Activated effector memory CD4-positive, alpha-beta T cell treated with anti-CD3 and anti-CD28 coated beads, Interleukin-2, amount 50 U/mL, for 16 hours (primary cell): Measurements from ENCODE around the gene TSSK6.
A peak's percentile ranks its signal among the peaks of the same experiment; 100 is the strongest.

Experiments used
- DNase-seq: peaks from one replicate; pipeline ENCODE4 v3.0.0-alpha.2; 2020

TSSK6 gene

DNA sequence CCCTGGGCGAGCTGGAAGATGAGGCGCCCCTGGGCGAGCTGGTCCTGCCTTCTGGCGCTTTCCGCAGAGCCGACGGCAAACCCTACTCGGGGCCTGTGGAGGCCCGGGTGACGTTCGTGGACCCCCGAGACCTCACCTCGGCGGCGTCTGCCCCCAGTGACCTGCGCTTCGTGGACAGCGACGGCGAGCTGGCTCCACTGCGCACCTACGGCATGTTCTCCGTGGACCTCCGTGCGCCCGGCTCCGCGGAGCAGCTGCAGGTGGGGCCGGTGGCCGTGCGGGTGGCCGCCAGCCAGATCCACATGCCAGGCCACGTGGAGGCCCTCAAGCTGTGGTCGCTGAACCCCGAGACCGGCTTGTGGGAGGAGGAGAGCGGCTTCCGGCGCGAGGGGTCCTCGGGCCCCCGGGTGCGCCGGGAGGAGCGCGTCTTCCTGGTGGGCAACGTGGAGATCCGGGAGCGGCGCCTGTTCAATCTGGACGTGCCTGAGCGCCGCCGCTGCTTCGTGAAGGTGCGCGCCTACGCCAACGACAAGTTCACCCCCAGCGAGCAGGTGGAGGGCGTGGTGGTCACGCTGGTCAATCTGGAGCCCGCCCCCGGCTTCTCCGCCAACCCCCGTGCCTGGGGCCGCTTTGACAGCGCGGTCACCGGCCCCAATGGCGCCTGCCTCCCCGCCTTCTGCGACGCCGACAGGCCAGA is 29.1 kb upstream of the TSSK6 start:
- no peak for DNase-seq

DNA sequence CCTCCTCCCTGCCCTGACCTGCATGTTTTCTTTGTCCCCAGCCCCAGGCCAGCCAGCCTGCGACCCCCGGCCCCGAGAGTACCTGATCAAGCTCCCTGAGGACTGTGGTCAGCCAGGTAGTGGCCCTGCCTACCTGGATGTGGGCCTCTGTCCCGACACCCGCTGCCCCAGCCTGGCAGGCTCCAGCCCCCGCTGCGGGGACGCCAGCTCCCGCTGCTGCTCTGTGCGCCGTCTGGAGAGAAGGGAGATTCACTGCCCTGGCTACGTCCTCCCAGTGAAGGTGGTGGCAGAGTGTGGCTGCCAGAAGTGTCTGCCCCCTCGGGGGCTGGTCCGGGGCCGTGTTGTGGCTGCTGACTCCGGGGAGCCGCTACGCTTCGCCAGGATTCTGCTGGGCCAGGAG is 28.3 kb upstream of the TSSK6 start:
- DNase-seq = no peak

DNA sequence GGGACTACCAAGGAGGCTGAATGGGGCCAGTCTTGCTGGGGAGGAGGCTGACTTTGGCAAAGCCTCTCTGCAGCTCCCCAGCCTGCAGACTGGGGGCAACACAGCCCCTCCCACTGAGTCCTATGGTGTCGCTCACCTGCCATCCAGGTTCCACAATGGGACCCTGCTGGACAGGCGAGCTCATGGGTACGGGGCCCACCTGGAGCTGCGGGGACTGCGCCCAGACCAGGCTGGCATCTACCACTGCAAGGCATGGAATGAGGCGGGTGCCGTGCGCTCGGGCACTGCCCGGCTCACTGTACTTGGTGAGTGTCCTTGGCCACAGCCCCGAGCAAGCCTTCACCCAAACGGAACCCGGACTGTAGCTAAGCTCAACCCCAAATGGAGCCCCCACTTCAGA is 27.8 kb upstream of the TSSK6 start:
- no peak for DNase-seq

DNA sequence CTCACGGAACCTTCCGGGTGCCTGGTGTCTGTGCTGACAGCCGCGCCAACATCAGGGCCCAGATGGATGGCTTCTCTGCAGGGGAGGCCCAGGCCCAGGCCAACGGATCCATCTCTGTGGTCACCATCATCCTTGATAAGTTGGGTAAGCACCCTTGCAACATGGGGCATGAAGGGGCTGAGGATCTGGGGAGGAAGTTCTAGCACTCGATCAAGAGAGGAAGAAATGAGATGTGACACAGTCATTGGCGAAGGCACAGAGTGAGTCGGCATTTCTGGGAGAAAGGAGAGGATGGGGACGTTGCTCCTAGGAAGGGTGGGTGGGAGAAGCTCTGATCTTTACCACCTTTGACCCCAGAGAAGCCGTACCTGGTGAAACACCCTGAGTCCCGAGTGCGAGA is 27.2 kb upstream of the TSSK6 start:
- DNase-seq = no peak

DNA sequence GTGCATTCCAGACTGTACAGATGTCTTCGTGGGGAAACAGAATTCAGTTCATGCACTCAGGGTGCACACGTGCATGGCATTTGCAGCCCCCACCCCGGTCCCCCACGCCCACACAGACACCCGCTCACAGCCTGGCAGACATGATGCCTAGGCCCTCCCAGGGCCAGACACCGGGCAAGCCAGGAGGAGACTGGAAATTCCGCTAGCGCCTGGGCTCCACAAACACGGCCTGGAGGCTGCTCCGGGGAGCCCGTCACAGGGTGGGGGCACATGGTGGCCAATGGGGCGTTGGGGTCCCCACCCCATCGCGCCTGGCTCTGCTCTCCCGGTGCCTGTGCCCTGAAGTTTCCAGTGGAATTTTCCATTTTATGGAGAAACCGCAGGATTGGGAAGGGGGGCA is 26.3 kb upstream of the TSSK6 start:
- DNase-seq = no peak

DNA sequence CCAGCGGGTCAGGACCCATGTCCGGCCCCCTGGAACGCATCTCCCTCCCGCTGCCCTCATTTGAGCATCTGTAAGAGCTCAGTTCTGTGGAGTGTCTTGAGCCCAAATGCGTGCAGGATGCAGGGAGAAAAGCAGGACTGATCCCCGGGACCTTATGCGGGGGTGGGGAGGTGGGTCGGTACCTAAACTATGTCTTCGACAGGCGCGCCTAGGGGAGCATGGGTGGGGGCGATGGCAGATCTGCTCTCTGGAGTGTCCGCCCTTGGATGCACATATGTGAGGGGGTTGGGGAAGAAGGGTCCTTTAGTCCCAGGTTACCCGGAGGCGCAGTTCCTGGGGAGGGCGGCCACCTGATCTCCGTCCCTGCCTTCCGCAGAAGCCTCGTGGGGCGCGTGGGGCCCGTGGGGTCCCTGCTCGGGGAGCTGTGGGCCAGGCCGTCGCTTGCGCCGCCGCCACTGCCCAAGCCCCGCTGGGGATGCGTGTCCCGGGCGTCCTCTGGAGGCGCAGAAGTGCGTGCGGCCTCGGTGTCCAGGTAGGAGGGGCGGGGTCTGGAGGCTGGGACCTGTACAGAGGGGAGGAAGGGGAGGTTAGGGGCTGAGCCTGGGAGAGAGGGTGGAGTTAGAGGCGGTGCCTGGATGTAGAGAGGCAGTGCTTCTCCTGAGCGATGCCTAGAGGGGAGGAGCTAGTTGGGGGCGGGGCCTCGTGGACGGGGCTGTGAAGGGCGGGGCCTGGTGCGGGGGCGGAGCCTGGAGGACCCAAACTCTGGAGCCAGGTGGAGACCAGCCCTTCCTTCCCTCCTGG is 25.6 kb upstream of the TSSK6 start:
- DNase-seq = peak; percentile 90

GRCh38 chr19:19540064-19540714 is 24.8 kb upstream of the TSSK6 start:
- DNase-seq = peak; percentile 86

GRCh38 chr19:19539698-19540063 is 24.3 kb upstream of the TSSK6 start:
- no peak for DNase-seq

GRCh38 chr19:19538785-19539166 is 23.4 kb upstream of the TSSK6 start:
- no peak for DNase-seq

GRCh38 chr19:19538061-19538784 is 22.9 kb upstream of the TSSK6 start, which contains the start of gene CILP2:
Gene CILP2 (plus strand): TSS chr19:19538265. CDS start chr19:19538350, 85 bp downstream.
- peak; percentile 79 for DNase-seq

DNA sequence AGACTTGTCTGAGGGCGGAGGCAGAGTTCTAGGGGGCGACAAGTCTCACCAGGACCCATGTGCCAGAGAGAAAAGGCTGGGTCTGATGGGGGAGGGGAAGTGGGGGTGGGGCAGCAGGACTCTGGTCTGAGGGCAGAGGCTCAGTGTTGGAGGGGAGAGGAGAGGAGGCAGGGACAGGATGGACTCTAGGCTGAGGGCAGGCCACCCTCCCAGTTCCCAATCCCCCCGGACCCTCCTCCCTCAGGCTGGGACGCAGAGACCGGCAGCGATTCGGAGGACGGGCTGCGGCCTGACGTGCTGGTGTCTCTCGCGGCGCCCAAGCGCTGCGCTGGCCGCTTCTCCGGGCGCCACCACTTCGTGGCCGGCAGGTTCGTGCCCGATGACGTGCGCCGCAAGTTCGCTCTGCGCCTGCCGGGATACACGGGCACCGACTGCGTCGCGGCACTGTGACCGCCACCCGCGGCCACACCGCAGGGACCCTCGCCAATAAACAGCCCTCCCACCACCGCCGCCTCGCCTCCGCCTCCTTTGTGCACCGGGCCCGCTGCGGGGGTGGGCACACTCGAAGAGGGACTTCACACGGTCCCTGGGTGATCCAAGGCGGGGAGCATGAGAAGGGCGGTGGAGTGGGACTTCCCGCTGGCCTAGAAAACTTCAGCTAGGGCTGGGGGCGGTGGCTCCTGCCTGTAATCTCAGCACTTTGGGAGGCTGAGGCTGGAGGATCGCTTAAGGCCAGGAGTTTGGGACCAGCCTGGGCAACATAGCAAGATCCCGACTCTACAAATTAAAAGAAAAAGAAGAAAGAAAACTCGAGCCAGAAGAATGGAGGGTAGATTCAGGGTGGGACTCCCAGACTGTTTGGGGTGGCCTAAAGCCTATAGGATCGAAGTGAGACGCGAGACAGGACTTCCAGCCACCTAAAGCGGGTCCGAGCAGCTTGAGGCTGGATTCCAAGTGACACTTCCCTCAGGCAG is 22.0 kb upstream of the TSSK6 start:
- DNase-seq = peak; percentile 70

DNA sequence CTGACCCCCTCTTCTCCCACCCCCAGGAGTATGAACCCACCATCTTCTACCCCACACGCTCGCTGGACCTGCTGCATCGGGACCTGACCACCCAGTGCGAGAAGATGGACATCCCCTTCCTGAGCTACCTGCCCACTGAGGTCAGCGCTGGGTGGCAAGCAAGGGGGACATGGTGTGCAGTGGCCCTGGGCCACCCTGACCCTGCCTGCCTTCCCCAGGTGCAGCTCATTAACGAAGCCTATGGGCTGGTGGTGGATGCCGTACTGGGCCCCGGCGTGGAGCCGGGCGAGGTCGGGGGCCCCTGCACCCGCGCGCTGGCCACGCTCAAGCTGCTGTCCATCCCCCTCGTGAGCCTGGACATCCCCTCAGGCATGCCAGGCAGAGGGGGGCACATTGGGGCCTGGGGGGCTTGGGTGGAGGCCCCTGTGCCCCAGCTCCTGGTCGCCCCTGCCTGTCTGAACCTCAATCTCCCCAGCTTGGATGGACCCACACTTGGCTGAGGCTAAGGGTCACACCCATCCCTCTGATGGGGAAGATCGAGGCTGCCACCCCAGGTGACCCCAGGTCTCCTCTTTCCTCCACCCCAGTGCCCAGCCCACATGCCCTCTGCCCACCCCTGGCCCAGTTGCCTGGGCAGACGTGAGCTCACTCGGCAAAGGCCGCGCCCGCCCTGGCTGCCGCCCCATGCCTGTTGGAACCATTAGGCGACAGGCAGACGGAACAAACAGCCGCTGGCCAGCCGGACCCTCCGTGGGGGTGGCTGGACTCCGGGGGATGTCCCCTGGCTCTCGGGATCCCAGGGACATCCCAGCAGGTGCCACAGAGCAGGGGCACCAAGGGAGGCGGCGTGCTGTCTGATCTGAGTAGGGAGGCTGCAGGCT is 20.2 kb upstream of the TSSK6 start:
- DNase-seq = no peak

- no peak for DNase-seq
Measured at GRCh38 chr19:19534556-19535265, 19.4 kb upstream of the TSSK6 start.

DNA sequence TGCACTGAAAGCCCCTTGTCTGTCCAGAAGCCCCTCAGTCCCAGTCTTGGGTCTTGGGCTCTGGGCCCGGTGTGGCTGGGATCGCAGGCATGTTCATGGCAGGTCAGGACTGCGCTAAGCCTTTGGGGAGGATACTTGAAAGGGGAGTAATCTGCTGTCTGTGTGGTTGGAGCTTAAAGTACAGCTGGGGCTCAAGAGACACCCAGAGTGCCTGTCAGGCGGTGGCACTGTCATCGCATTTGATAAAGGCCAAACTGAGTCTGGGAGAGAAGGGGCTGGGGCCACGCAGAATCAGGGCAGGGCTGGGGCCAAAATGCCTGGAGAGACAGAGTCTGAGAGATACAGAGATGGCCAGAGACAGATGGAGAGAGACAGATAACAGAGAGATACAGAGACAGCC is 18.5 kb upstream of the TSSK6 start:
- DNase-seq = no peak

- DNase-seq = no peak
Measured at GRCh38 chr19:19532806-19533701, 17.7 kb upstream of the TSSK6 start.

GRCh38 chr19:19531951-19532805 is 16.8 kb upstream of the TSSK6 start:
- DNase-seq = peak; percentile 95

GRCh38 chr19:19530889-19531288 is 15.5 kb upstream of the TSSK6 start:
- no peak for DNase-seq

GRCh38 chr19:19530423-19530804 is 15.1 kb upstream of the TSSK6 start:
- DNase-seq = no peak
